GM19324 (cell line): ENCODE measurements around the gene KIAA0930.

ENCODE experiments used
- ATAC-seq: cut with Tn5 transposase; IDR thresholded peaks from one replicate; pipeline ENCODE4 v1.9.1; 2021; ENCODE audit warnings: mild to moderate bottlenecking, moderate library complexity; ENCODE audit not compliant: unreplicated experiment, low FRiP score

KIAA0930 gene

DNA sequence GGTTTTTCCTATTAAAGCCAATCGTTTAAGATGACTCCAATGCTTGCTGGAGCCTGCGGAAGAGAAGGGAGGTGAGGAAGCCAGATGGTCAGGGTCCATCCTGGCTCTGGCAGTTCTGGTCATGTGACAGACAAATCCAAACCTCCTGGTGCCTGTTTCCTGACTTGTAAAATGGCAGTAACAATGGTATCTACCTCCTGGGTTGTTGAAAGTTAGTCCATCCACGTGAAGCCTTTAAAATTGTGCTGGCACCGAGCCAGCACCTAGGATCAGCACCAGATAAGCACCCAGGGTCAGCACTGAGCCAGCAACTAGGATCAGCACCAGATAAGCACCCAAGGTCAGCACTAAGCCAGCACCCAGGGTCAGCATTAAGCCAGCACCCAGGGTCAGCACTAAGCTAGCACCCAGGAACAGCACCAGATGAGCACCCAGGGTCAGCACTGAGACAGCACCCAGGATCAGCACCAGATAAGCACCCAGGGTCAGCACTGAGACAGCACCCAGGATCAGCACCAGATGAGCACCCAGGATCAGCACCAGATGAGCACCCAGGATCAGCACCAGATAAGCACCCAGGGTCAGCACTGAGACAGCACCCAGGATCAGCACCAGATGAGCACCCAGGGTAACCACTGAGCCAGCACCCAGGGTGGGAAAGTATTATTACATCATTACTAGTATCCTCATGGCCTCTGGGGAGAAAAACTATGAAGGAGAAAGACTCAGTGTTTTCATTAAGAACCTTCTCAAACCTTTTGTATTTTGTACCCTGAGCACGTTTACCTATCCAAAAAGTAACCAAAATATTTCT is 17.2 kb downstream of the KIAA0930 start:
- no peak for ATAC-seq

DNA sequence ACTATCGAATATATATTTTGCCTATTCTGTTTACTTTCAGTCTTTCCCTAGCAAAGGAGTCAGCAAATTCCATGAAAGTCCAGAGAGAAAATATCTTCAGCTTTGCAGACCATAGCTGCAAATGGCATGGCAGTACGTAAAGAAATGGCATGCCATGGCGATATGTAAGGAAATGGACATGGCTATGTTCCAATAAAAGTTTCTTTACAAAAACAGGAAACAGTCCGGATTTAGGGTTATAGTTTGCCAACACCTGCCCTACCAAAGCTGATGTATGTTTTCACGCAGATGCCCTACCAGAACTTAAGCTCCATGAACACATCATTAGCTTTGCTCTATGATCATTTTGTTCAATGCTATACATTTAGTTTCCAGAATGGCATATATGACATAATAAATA is 19.5 kb downstream of the KIAA0930 start:
- no peak for ATAC-seq

DNA sequence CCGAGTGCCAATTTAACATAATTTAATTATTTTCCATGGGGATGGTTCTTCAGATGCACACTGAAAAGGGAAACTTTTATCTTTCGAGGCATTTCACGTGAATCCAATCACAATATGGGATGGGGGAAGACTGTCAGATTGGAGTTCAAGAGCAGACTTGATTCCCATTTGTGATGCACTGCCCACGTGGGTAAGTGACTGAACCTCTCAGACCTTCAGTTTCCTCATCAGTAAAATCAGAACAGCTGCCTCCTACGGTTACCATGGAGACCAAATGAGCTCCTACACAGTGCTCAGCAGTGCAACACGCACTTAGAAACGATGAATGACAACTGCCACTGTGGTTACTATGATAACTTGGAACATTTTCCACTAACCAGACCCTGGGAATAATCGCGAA is 21.7 kb downstream of the KIAA0930 start:
- ATAC-seq, result no peak

DNA sequence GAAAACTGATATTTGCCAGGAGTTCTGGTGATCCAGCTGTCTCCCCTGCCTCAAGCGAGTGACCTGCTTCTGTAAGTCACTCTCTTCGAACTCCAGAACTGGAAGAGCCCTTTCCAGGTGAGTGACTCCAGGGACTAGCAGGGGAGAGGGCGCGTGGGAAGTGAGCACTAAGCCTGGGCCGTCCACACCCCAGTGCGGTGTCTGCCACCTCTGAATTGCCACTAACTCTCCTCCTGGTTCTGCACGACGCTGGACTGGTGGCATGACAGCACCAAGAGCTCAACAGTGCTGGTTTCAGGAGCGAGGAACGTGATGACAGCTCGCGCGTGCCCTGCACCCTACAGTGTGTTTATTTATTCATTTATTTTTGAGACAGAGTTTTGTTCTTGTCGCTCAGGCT is 22.9 kb downstream of the KIAA0930 start:
- no peak for ATAC-seq

DNA sequence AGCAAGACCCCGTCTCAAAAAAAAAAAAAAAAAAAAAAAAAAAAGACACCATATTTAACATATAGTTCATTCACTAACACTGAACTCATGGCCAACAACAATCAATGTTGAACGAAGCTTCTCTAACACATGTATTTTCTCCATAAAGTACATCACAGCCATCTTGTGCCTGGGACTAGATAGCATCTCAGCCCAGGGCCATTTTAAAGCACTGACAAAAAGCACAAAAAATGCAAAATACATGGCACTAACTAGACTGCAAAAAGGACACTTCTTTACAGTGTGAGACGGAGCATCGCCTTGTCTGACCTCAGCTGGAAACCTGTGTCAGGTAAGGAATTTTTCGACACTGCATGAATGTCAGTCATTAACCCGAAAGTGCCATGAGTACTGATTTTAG is 23.3 kb downstream of the KIAA0930 start:
- ATAC-seq, result no peak

DNA sequence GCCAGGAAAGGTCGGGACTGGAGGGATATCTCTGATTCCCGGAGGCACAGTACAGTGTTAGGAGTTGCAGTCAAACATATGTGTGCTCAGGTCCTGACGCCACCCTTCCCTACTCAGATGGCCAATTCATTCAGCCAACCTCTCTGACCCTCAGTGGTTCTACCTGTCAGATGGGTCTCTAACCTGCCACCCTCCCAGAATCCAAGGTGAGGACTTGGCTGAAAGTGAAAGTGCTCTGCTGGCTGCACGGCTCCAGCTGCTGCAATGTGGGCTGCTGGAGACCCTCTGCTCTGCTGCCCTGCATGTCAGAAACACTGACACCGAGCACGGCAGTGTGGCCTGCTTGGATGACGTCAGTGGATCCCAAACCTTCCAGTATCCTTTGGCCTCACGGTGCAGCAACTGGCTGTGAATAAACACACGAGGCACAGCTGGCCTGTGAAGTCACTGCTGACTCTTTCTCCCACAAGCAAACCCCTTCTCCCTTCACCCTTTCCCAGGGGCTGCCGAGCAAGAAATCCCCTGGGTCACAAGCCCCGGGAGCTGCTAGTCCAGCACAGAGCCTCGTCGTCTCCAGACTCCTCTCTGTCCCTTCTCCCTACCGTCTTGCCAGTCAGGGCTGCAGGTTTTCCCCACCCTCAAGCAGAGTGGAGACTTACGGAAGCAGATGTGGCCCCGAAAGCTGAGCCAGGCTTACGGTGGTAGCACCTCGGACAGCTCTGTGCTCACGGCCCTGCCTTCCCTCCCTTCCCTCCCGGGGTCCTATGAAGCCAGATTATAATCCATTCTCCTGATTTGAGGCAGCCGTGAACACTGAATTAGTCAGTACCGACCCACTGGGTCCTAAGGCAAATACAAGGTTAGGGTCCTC is 24.3 kb downstream of the KIAA0930 start:
- no peak for ATAC-seq

DNA sequence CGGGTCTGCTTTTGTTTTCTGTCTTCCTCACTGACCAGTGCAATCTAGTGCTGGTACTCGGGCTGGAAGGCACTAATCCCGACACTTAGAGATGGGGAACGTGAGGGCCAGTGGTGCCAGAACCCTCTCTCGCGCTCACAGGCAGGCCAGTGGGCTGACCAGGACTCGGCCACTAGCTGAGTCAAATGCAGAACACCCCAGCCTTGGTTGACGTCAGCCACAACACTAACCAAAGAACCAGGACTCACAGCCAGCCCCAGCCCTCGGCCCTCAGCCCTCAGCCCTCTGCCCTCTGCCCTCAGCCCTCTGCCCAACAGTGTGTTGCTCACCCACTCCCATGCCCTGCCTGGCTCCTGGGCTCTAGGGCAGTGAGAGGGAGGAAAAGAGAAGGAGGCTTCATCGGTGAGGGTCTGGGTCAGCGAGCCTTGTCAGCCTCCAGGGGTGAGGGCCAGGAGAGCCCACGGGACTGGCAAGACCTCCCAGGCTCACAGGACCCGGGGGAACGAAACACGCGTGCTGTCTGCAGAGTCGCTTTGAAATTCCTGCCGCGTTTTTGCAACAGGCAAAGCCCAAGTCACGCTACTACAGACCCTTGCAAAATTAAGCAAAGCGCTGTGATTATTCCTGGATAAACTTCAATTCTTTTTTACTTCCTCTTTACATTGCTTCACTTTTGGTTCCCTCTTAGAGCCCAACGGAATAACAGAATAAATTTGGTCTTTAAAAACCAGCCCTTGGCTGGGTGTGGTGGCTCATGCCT is 27.5 kb downstream of the KIAA0930 start:
- ATAC-seq, result no peak

DNA sequence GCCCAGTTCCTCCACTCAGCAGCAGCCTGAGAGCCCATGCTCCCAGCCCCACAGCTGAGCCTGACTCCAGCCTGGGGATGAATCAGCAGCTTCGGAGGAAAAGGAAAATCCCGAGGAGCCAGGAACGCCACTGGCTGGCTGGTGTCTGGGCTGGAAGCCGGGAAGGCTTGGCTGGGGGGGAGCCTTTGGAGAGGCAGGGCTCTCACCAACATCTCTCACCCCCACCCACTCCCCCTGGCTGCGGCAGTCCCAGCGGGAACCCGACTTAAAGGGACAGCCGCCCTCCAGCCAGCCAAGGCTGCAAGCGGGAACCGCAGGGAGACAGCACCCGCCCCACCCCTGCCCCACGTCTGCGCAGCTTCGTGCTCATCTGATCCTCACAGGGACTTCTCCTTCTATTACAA is 28.4 kb downstream of the KIAA0930 start:
- no peak for ATAC-seq

DNA sequence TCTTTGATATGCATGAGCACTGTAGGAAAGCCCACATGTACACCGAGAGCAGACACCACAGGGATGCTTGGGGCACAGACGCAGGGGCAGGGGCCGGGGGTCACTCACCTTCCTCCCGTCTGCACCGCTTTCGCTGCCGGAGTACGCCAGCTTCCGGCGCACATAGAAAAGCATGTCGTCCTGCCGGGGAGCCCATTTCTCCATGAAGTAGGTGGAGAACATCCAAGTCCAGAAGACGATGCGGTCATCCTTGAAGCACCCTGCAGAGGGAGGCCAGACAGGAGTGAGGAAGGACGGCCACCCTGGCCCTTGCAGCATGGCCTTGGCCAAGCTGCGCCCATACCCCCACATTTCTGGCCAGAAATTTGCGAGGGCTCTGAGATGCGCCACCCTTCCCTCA is 28.8 kb downstream of the KIAA0930 start:
- no peak for ATAC-seq

DNA sequence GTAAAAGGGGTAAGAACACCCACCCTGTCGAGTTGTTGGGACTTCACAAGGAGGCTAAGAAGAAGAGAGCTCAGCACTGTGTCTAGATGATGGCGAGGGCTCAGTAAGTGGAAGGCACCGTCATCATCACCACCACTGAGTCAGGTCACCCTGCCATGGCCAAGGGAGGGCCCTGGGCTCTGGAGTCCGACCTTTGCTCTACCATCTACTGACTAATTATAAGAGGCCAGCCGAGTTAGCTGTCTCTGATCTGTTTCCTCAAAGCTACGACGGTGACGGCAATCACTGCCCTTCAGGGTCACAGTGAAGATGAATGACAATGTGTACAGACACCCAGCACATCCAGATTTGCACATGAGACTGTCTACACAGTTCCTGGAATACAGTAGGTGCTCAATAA is 29.3 kb downstream of the KIAA0930 start:
- ATAC-seq, result no peak

DNA sequence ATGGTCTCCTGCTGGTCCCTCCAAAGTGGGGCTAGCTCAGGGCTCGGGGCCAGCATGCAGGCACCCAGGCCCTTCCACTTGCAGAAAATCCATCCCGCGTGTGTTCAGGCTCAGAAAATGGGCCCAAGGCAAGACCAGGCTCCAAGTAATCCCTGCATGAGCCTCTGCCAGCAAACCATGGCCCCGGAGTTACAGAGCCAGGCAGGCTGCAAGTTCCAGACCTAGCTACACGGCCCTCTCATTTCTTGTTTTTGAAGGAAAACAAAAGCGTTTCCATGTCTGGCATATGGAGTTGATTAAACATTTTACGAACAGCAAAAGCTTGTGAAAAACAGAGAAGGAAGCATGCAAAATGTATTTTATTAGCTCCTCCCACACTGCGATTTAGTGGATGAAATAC is 29.7 kb downstream of the KIAA0930 start:
- no peak for ATAC-seq

DNA sequence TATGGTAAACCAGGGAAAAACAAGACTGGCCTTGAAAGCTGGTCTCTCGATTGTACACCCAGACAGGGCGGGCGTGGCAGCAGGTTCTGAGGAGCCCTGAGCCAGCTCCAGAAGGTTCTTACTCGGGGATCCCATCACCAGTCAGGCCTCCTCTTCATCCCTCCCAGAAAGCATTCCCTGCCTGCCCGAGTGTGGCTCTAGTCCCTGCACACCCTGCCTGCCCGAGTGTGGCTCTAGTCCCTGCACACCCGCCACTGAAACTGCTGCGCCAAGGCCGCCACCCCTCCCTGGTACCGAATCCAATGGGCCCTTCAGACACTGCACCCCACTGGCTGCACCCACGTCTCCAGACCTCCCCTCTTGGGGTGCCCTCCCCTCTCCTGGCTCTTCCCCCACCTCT is 30.1 kb downstream of the KIAA0930 start:
- no peak for ATAC-seq

DNA sequence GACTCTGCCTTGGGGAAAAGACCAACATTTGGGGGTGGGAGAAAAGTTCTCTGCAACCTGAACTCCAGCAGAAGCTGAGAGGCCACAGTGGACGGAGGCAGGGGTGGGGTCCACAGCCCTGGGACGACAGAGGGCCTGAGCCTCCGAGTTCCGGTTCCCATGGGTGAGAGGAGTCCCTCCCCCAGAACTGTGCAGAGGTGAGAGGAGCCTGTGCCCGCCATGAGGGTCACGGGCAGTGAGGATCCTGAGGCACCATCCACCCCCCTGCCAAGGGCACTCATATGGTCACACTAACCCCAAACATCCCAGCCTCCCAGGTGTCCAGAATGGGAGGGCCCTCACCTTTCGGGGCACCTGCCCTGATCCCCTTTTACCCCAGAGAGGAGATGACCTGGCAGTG is 30.5 kb downstream of the KIAA0930 start:
- no peak for ATAC-seq

DNA sequence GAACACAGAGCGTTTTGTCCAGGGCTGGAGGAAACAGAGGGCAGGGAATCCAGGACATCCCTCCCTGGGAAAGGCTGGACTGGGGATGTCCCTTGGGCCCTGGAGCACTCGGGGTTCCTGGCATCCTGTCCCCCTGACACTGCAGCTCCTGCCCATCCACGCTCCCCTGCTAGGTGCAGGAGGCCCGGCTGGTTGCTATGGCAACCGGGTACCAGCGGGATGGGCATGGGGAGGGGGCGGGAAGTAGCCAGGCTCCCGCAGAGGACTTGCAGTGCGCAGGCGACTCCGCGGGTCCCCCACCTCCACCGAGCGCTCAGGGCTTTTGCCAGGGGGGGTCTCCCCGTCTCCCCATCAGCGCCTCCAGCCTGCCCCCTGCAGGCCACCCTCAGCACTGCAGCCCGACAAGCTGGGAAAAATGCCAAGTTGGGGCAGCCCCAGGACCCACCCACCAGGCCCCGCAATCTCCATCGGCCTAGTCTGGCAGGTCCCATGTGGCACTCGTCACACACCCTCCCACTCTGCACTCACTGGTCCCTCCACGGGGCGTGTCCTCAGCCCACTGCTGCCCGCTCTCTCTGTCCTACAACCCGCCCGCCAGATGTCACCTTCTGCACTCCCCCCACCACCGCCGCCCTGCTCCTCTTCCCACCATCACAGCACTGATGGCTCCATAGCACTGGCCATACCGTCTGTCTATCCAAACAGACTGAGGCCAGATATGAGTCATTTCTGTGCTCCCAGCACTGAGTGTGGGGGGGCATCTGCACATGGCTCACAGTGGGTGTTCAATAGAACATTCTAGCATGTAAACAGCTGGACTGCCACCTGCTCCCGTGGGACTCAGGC is 31.5 kb downstream of the KIAA0930 start:
- no peak for ATAC-seq

DNA sequence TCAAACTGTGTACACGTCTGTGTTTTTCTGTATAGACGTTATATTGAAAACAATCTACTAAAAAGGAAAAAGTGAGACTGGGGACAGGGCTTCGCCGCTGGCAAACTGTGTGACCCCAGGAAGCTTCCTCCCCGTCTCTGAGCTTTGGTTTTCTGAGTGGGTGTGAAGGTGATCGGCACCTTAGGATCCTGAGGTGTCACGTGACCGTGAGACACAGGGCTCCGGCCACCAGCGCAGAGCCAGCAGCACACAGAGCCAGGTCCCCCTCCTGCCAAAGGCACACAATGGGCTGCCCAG is 32.0 kb downstream of the KIAA0930 start:
- ATAC-seq, result no peak

DNA sequence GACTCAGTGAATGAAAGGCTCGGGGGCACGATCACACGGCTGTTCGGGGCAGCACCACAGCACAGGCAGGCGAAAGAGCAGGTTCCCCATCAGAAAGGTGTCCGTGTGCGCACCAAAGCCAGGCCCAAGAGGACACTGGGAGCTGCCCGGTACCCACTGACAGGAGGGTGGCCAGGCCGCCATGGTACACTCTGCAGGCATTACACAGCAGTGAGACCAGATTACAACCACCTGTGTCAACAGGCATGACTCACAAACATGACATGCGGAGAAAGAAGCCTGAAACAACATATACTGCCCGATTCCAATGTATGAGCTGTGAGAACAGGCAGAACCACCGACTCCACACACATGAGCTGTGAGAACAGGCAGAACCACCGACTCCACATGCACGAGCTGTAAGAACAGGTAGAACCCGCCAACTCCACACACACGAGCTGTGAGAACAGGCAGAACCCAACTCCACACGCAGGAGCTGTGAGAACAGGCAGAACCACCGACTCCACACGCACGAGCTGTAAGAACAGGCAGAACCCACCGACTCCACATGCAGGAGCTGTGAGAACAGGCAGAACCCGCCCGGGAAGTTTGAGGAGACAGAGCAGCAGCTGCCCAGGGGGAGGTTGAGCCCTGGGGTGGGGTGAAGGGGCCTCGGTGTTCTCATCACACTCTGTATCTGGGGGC is 32.6 kb downstream of the KIAA0930 start:
- no peak for ATAC-seq

DNA sequence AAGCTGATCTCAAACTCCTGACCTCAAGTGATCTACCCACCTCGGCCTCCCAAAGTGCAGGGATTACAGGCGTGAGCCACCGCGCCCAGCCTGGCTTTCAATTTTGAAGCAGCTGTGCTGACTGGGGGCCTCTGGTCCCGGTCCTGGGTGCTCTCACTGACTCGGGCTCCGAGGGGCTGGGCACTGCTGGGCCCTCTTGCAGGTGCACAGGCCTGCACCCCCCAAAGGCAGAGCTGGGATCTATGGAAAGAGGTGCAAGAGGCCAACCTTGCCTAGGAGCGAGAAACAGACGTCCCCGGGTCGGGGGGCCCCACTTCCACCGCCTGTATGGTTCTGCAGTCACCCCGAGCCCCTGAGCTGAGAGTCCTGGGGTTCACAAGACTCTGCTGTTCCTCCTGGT is 33.2 kb downstream of the KIAA0930 start:
- ATAC-seq, result no peak

DNA sequence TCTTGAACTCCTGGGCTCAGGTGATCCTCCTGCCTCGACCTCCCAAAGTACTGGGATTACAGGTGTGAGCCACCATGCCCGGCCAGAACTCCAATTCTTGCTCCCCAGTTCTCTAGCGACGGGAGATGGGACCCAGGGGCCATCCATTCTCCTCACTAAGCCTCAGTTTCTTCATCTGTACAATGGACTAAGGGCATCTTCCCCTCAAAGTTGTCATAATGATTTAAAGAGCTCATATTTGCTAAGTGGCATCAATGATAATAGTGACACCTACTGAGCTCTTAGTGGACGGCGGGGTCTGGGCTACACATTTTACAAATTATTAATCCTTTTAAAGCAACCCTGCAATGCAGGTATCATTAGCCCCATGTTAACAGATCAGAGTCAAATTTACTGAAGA is 34.5 kb downstream of the KIAA0930 start:
- ATAC-seq, result no peak

DNA sequence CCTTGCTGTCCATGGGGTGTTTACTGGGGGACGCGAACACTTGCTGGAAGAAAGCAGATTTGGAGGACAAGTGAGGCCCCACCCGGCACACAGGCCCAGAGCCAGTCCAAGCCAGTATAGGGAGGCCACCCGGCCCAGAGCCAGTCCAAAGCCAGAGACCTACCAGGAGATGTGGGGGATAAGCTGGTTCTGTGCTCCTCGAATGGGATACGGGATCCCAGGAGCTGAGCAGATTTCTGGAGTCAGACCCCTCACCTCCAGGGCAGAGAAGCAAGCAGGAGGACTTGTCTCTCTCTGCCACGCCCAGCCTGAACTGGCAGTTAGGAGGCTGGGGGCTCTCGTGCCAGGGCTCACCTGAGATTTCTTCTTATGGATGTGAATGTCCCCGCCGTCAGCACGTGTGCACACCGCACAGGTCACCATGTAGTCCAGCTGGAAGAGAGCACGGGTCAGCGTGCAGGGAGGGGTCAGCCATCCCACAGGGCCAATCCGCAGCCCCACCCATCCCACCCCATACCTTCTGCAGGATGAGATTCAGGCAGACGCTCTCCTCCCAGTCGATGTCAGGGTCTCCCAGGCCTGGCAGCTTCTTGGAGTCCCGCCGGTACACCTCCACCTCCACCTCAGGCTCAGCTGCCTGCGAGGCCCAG is 35.3 kb downstream of the KIAA0930 start:
- ATAC-seq, result no peak
